ENCODE results near the gene PRKD1.

DNA sequence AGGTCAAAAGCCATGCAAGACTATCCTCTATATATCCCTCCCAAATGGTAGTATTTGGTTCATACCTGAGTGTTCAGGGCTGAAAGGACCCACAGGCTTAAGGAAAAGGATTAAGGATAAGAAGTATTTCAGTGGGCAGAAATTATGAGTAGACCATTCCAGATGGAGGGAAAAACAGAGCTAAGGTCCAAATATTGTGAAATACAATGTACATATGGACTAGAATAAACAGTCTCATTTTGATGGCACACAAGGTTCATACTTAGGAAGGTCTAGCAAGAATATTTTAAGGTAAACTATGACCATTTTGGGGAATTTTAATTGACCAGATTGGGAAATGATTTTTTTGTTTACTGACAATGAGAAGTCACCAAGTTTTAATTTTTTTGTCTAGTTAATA is 124.6 kb downstream of the PRKD1 start:
- TF ChIP-seq, protein P1, sequence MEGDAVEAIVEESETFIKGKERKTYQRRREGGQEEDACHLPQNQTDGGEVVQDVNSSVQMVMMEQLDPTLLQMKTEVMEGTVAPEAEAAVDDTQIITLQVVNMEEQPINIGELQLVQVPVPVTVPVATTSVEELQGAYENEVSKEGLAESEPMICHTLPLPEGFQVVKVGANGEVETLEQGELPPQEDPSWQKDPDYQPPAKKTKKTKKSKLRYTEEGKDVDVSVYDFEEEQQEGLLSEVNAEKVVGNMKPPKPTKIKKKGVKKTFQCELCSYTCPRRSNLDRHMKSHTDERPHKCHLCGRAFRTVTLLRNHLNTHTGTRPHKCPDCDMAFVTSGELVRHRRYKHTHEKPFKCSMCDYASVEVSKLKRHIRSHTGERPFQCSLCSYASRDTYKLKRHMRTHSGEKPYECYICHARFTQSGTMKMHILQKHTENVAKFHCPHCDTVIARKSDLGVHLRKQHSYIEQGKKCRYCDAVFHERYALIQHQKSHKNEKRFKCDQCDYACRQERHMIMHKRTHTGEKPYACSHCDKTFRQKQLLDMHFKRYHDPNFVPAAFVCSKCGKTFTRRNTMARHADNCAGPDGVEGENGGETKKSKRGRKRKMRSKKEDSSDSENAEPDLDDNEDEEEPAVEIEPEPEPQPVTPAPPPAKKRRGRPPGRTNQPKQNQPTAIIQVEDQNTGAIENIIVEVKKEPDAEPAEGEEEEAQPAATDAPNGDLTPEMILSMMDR (IDR thresholded peaks at IDR 0.05) = no peak
- TF ChIP-seq POLR2AphosphoS5 (IDR thresholded peaks at IDR 0.05) = no peak
